ENCODE results near the gene PARD3. TPM values are rescaled to one million over a fixed set of nuclear protein-coding genes. Genes with fewer than 3 reads are reported as not detected.

Gene PARD3
- total RNA-seq, 4 donors from 2014 or later = 98.9 to 122 (median 105) TPM

- DNase-seq (ENCODE audit: extremely low spot score) = no peak
- WGBS = 98% methylated on average over 4 of the region's 4 CpGs
- intact Hi-C loops (cut with DNase I) = no loop called here
- H3K4me1 ChIP-seq = peaks cover 0 to 55% (median 32%) of the 10 kb centered on the region in 4 donors
- H3K9me3 ChIP-seq = no peaks in the 10 kb centered on the region
- H3K27me3 ChIP-seq = no peaks in the 10 kb centered on the region
- no peak overlapping the region for H3K27ac ChIP-seq (replicated peaks in 1 of 4)
- no peaks in the 10 kb centered on the region for H3K36me3 ChIP-seq
- no peak overlapping the region for H3K4me3 ChIP-seq
- TF ChIP-seq CTCF (IDR thresholded peaks at IDR 0.05) (no peak), POLR2A (IDR thresholded peaks at IDR 0.05; ENCODE audit: low read depth) (no peak), POLR2AphosphoS5 (IDR thresholded peaks at IDR 0.05) (no peak), EP300 (IDR thresholded peaks at IDR 0.05) (no peak)
These were observed 228.0 kb downstream of the PARD3 start for GRCh38 chr10:34587002-34587679.

GRCh38 chr10:34585422-34586112, 229.5 kb downstream of the PARD3 start:
- no peaks in the 10 kb centered on the region for H3K9me3 ChIP-seq
- no peaks in the 10 kb centered on the region for H3K27me3 ChIP-seq
- no peaks in the 10 kb centered on the region for H3K36me3 ChIP-seq
- intact Hi-C loops (cut with DNase I) = no loop called here
- no peak overlapping the region for H3K27ac ChIP-seq (replicated peaks in 1 of 4)
- TF ChIP-seq POLR2A (IDR thresholded peaks at IDR 0.05; ENCODE audit: low read depth) (no peak), CTCF (IDR thresholded peaks at IDR 0.05) (no peak), POLR2AphosphoS5 (IDR thresholded peaks at IDR 0.05) (no peak), EP300 (IDR thresholded peaks at IDR 0.05) (no peak)
- H3K4me3 ChIP-seq = no peak overlapping the region
- 93% methylated on average over 2 of the region's 2 CpGs for WGBS
- H3K4me1 ChIP-seq = peaks cover 0 to 58% (median 44%) of the 10 kb centered on the region in 4 donors
- no peak for DNase-seq (ENCODE audit: extremely low spot score)

- Histone ChIP-seq H3K36me3 (no peaks in the 10 kb centered on the region), H3K4me1 (peaks cover 0 to 63% (median 50%) of the 10 kb centered on the region in 4 donors), H3K27ac (replicated peaks in 1 of 4) (peak overlapping the region; percentile 38 to 57 (median 45)), H3K9me3 (no peaks in the 10 kb centered on the region), H3K27me3 (no peaks in the 10 kb centered on the region), H3K4me3 (no peak overlapping the region)
- TF ChIP-seq POLR2AphosphoS5 (IDR thresholded peaks at IDR 0.05) (peak in 1 of 2 donors; percentile 75), CTCF (IDR thresholded peaks at IDR 0.05) (no peak)
- intact Hi-C loops (cut with DNase I) = no loop called here
- no peak for DNase-seq (ENCODE audit: extremely low spot score)
These were observed 230.9 kb downstream of the PARD3 start for GRCh38 chr10:34584164-34584563.

GRCh38 chr10:34581801-34582532, 233.1 kb downstream of the PARD3 start:
- intact Hi-C loops (cut with DNase I) = no loop called here
- 77% methylated on average over 6 of the region's 6 CpGs for WGBS
- H3K4me3 ChIP-seq = no peak overlapping the region
- H3K27ac ChIP-seq (replicated peaks in 1 of 4) = no peak overlapping the region
- no peaks in the 10 kb centered on the region for H3K27me3 ChIP-seq
- no peaks in the 10 kb centered on the region for H3K36me3 ChIP-seq
- TF ChIP-seq CTCF (IDR thresholded peaks at IDR 0.05) (no peak), POLR2A (IDR thresholded peaks at IDR 0.05; ENCODE audit: low read depth) (no peak), EP300 (IDR thresholded peaks at IDR 0.05) (no peak), POLR2AphosphoS5 (IDR thresholded peaks at IDR 0.05) (no peak)
- DNase-seq (ENCODE audit: extremely low spot score) = no peak
- H3K9me3 ChIP-seq = no peaks in the 10 kb centered on the region
- peaks cover 0 to 65% (median 56%) of the 10 kb centered on the region in 4 donors for H3K4me1 ChIP-seq
